AG09319 (cell line): ENCODE results near the gene PHF3.

Source experiments
- DNase-seq: peaks from one replicate; pipeline ENCODE4 v3.0.0-alpha.2; 2010; ENCODE audit warnings: low read depth; ENCODE audit errors: extremely low read depth
- CTCF ChIP-seq: IDR thresholded peaks from 2 replicates; pipeline ENCODE4 v1.5.1; 2011; ENCODE audit warnings: low read depth, mild to moderate bottlenecking, inconsistent platforms, low read length, moderate library complexity

The PHF3 gene

GRCh38 chr6:63635588-63636517, at the start of gene PHF3:
TSS of gene PHF3 (plus strand) at chr6:63635802. CDS start at chr6:63646552, 10,750 bp downstream.
- peak; percentile 60 for DNase-seq
- peak; percentile 22 for TF ChIP-seq CTCF

- DNase-seq = no peak
- no peak for TF ChIP-seq CTCF
These were observed 45.6 kb upstream of the PHF3 start for GRCh38 chr6:63589952-63590411.

- TF ChIP-seq CTCF = no peak
- no peak for DNase-seq
These were observed 42.7 kb upstream of the PHF3 start for GRCh38 chr6:63592886-63593285.

- no peak for DNase-seq
- TF ChIP-seq CTCF = no peak
These were observed 38.2 kb upstream of the PHF3 start for GRCh38 chr6:63597141-63598048.

GRCh38 chr6:63598049-63599036, 37.3 kb upstream of the PHF3 start:
- no peak for DNase-seq
- peak; percentile 93 for TF ChIP-seq CTCF

- no peak for TF ChIP-seq CTCF
- no peak for DNase-seq
These were observed 36.4 kb upstream of the PHF3 start for GRCh38 chr6:63599243-63599642.
